Smooth muscle cell of the brain vasculature (primary cell): Measurements from ENCODE around the gene RUNX1.
"Not testable (repeated sequence)": the region's sequence is repeated elsewhere in the genome, so short reads cannot be mapped to it uniquely, and the experiment has no call there.

Experiments
- DNase-seq: peaks from one replicate; pipeline ENCODE4 v3.0.0-alpha.2; 2012; ENCODE audit warnings: low read depth, low spot score

The RUNX1 gene

DNA sequence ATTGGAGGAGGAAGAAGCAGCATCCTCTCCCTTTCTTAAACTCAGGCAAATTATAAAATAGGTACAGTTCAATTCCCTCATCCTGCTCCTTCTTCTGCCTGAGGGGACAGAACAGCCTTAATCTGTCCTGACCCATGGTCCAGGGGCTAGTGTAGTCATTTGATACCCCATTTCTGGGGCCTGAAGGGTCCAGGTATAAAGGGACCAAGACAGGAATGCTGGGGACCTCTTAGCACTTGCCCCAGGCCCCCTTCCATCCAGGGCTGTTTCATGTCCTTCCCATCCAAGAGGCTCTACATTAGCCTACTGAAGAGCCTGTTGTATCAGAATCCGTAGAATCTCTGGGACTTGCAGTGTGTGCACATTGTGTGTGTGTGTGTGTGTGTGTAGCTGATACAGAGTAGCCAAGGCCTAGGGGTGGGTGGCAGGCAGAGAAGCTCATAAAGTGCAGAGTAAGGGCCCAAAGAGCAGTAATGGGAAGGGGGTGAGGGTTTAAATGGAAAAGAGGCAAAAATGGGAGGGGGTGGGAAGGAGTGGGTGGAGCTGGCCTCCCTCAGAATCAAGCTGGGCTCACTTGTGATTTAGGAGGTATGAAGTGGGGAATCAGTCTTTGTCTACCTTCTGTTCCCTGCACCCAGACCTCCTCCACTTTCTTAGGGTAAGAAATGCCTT is 32.4 kb downstream of the RUNX1 start:
- DNase-seq = no peak

DNA sequence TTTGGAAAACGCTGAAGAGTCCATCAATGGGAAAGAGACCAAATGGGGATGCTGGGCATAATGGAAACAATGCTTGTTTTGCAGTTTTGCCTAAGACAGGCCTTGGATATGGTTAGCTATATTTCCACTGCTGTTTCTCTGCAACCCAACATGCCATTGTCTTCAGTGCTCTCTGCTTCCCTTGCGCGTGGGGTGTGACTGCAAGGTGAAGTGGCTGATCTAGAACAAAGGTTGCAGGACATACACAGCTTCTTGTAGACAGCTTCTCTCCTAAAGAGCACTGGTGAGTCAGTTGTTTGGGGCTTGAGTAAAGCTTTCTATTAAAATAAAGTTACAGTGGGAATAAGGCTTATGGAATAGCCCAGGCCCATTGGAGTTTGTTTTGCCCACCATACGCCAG is 33.0 kb downstream of the RUNX1 start:
- no peak for DNase-seq

DNA sequence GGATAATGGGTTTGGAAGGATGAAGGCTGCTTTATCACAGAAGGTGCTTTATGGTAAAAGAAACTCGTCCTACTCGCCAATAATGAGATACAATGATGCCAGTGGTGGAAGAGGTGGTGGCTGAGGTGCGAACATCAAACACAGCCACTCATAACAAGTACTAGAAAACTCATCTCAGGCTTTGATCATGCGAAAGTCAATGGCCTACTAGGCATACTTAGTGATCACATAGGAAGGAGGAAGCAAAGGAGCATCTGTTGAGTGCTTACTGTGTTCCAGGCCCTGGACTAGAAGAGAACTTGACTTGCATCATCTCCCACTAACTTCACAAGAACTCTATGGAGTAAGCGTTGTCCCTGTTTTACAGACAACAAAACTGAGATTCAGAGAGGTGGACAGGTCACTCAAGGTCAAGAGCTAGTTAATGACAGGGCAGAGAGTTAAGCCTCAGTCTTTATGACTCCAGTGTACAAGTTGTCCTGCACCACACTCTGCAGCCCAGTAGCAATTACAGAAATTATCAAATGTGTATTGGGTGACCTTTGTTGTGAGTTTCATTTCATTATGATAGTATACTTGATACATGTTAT is 33.6 kb downstream of the RUNX1 start:
- DNase-seq = no peak

DNA sequence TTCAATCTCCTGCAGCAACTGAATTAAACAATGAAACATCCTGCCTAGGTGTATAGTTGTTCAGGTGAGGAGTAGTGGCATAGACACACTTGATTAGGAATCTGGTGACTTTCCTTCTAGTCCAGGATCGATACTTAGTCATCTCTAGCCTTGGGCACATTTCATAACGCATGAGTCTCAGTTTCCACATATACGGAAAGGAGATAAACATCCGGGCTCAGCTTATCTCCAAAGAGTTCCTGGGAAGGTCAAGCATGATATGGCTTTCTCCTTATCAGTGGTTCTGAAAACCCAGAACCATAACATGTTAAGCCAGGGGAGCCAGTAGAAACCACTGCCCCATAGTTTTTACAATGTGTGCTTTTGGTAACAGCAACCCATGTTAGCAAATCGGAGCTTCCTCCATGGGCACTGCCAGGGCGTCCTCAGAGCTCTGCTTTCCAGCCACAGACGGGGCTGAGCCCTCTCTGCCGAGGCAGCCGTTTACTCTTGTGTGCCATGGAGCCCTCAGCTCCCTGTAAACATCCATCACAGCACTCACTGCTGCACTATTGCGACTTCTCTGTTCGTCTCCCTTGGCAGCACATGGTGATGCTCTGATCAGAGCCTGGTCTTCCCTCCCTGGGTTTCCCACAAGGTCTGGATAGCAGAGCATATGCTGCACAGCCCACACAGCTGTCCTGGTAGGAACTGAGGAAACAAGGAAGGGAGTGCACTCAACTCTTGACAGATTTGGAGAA is 34.6 kb downstream of the RUNX1 start:
- DNase-seq = no peak

DNA sequence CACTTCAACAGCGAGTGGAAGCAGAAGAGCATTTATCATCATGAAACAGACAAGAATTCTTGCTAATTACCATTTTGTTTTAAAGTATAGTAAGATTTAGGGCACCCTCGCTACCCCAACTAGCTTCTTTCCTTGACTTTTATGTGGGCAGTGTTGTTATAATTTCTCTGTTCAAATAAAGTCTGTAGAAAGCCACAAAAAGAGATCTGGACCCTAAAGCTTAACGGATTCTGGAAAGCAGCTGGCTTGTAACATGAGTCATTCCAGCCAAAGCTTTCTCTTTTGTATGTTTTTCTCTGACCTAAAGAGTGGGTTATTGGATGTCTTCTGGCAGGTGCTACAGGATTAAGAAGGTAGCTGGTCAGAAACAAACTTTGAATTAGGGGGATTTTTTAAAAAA is 37.4 kb downstream of the RUNX1 start:
- no peak for DNase-seq

- no peak for DNase-seq
Observed at GRCh38 chr21:35010447-35010846, 38.7 kb downstream of the RUNX1 start.

- DNase-seq = no peak
Observed at GRCh38 chr21:35007348-35007747, 41.8 kb downstream of the RUNX1 start.

GRCh38 chr21:35006771-35007170 is 42.3 kb downstream of the RUNX1 start:
- no peak for DNase-seq

- DNase-seq = no peak
Observed at GRCh38 chr21:35006248-35006647, 42.9 kb downstream of the RUNX1 start.

DNA sequence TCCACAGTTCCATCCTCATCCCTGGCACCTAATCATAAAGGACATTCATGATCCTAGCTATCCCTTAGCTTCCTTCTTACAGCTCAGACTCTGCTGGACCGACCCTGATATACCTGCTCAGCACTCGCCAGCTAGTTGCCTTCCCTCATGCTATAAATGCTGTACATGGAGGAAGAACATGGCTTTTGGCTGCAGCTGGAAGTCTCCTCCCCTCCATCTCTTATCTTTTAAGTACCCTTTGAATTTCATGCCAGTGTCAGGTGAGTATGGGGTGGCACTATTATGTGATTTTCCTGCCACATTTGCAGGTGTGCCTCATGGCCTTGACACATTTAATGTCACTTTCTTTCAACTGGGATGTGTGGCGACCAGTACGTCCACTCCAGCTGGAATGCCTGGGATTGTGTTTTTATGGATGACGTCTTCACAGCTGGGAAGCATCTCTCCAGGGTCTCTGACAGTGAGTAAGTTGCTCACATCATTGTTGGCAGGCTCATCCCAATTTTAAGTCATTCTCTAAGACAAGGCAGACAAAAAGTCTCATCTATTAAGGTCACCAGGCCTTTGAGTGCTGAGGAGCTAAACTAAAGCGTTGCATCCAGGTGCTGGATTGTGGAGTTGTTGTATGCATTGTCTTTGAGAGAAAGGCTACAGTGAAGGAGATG is 43.4 kb downstream of the RUNX1 start:
- no peak for DNase-seq

- DNase-seq = no peak
Observed at GRCh38 chr21:35005077-35005476, 44.0 kb downstream of the RUNX1 start.

- DNase-seq = no peak
Observed at GRCh38 chr21:35004314-35004713, 44.8 kb downstream of the RUNX1 start.

GRCh38 chr21:35002879-35003722 is 46.0 kb downstream of the RUNX1 start:
- no peak for DNase-seq

DNA sequence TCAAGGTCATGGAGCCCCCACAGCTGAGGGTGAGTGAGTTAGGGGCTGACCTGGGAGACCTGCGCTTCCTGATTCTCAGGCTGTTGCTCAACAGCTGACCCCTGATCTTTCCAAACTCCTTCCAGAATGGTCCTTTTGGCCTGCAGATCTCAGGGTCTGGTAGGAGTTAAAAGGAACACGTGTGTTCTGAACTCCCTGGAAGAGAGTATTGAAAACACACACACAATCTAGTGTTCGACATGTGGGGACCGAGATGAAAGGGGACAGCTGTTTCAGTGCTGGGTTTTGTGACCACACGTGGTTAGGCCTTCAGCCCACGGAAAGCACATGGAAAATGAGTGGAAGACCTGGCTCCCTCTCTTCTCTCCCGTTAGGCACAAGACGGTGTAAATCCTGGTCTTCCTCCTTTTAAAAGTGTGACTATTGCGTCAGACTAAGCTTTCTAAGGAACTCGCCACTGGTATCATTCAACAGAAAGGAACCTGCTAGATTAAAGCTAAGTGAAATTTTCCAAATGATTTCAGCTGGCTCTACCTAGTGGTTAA is 49.6 kb downstream of the RUNX1 start:
- no peak for DNase-seq

GRCh38 chr21:34998176-34998575 is 50.9 kb downstream of the RUNX1 start:
- no peak for DNase-seq

DNA sequence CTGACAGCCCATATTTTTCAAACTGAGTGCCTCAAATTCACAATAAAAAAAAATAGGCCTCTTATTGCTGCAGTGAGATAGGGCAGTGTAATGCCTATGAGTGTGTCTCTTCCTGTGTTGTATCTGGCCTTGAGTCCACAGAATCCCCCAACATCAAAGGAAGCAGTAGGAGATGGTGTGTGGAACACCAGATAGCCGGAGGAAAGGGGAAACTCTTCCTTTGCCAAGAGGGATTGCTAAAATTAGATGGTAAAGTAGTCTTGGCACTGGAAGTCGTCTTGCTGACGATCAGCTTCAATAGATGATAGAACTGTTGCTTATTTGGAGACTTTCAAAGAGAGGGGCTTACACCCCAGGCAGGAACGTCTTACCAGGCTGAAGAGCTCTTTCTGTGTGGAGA is 51.8 kb downstream of the RUNX1 start:
- DNase-seq = no peak

GRCh38 chr21:34996304-34997101 is 52.6 kb downstream of the RUNX1 start:
- DNase-seq = no peak

- DNase-seq = no peak
Observed at GRCh38 chr21:34995979-34996303, 53.2 kb downstream of the RUNX1 start.

GRCh38 chr21:34994766-34995631 is 54.1 kb downstream of the RUNX1 start:
- DNase-seq = no peak

- DNase-seq = not testable (repeated sequence)
Observed at GRCh38 chr21:34993521-34993921, 55.6 kb downstream of the RUNX1 start.
